ENCODE measurements around the gene CALM1.

Gene CALM1

DNA sequence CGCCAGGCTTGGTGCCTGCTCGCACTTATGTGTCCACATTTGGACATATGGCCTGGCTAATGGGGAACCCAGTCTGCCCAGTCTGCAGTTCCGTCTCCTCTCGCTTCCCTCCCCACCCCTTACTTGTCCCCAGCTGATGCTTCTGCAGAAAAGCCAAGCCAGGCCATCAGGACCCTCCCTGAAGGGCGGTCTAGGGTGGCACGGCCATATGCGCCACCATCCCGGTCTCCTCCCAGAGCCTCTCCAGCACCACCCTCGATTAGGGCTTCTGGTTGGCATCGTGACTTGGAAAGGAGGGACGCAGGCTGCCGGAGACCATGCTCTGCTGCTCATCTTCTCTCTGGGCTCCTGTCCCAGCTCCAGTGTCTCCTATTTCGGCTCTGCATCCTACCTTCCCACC is 54.6 kb downstream of the CALM1 start:
- intact Hi-C loops (cut with DNase I) = loop anchor here (10.0 kb wide), 1 partner anchor 103 kb away; no protein-coding TSS in a partner anchor
- peak in 3 of 42 donors; percentile 12 to 36 (median 14) for DNase-seq

GRCh38 chr14:90451961-90452360 is 55.1 kb downstream of the CALM1 start:
- intact Hi-C loops (cut with DNase I) = loop anchor here (10.0 kb wide), 1 partner anchor 103 kb away; no protein-coding TSS in a partner anchor

GRCh38 chr14:90452366-90452765 is 55.5 kb downstream of the CALM1 start:
- DNase-seq = peak in 2 of 42 donors; percentile 32 to 40
- intact Hi-C loops (cut with DNase I) = loop anchor here (10.0 kb wide), 1 partner anchor 102 kb away; no protein-coding TSS in a partner anchor

More at GRCh38 chr14:90451961-90452360, 55.1 kb downstream of the CALM1 start:
- DNase-seq = no peak

- intact Hi-C loops (cut with DNase I) = loop anchor here (10.0 kb wide), 1 partner anchor 101 kb away; no protein-coding TSS in a partner anchor
- peak in 31 of 42 donors; percentile 13 to 78 (median 50) for DNase-seq
Observed at GRCh38 chr14:90453401-90453951, 56.6 kb downstream of the CALM1 start.

GRCh38 chr14:90454041-90455000 is 57.5 kb downstream of the CALM1 start:
- DNase-seq = peak; percentile 95 to 99 (median 98)
- intact Hi-C loops (cut with DNase I) = loop anchor here (10.0 kb wide), 1 partner anchor 100 kb away; no protein-coding TSS in a partner anchor

DNA sequence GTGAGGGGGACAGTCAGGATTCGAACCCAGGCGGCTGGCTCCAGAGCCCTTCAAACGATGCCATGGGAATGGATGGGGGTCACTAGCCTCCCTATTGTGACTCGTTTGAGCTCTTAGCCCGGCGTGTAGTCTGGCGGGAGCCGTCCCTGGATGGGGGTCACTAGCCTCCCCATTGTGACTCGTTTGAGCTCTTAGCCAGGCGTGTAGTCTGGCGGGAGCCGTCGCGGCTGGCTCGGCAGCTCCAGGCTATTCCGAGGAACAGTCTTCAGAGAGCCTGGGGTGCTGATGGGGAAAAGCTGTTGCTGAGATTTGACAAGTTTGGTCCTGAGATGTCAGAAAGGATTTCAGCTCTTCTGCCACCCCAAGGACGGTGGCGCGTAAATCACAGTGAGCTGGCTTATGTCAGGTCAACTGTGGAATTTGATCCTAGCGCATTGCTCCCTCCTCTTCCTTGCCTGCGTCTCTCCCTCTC is 58.3 kb downstream of the CALM1 start:
- peak in 5 of 42 donors; percentile 14 to 45 (median 36) for DNase-seq
- intact Hi-C loops (cut with DNase I) = loop anchor here (10.0 kb wide), 1 partner anchor 100 kb away; no protein-coding TSS in a partner anchor

DNA sequence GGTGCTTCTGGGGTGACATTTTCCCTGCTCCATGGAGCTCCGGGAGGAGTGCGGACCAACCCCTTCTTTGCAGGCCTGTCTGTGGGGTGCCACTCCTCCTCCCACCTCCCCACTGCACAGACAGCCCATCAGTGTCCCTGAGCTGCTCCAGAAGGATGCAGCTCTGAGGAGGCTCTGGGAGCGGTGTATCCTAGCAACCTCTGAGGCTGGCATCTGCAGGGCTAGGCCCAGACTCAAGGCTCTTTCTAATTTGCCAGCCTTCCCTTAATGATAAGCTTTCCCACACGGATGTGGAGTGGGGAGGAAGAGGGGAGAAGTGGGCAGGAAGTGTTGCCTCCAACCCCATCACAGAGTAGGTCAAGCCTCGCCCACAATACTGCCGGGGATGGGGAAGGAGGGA is 59.7 kb downstream of the CALM1 start:
- intact Hi-C loops (cut with DNase I) = loop anchor here (10.0 kb wide), 1 partner anchor 98 kb away; no protein-coding TSS in a partner anchor
- peak in 30 of 42 donors; percentile 18 to 84 (median 52) for DNase-seq

GRCh38 chr14:90457186-90457585 is 60.4 kb downstream of the CALM1 start:
- intact Hi-C loops (cut with DNase I) = loop anchor here (10.0 kb wide), 1 partner anchor 98 kb away; no protein-coding TSS in a partner anchor
- DNase-seq = peak in 1 of 42 donors; percentile 29
